HG02885 (cell line): ENCODE data around the gene YAF2.
"Not testable (repeated sequence)": the region's sequence is repeated elsewhere in the genome, so short reads cannot be mapped to it uniquely, and the experiment has no call there.

Source experiments
- ATAC-seq: cut with Tn5 transposase; IDR thresholded peaks from one replicate; pipeline ENCODE4 v1.9.1; 2021; ENCODE audit warnings: mild to moderate bottlenecking; ENCODE audit not compliant: unreplicated experiment, poor library complexity

Gene YAF2

DNA sequence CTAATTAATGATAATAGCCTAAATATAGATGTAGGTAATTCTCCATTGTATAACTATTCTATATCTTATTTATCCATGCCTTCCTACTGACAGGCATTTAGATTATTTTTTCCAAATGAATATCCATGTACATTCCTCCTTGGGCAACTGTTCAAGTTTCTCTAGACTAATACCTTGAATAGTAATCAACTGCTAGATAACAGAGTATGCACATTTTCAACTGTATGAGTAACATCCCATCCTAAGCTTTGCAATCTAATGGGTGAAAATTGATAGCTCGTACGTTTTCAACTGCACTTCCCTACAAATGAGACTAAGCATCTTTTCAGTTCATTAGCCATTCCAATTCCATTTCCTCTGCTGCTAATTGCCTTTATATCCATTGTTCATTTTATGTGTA is 37.0 kb downstream of the YAF2 start:
- ATAC-seq: no peak

DNA sequence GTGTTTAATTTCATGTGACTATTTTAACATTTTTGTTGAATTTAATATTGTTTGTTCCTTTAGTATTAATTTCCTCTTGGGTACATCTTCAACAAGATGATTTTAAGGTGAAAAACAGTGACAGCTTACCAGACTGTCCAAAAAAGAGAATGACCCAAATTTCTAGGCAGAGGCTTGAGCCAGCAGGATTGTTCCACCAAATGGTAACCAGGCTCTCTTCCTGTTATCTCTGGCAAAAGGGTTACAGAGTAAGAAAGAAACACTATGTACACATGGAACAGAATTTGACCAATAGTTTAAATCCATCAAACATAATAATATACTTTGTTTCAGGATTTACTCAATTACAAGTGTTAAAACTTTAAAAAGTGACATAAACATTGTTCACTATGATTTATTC is 39.0 kb downstream of the YAF2 start:
- no peak for ATAC-seq

DNA sequence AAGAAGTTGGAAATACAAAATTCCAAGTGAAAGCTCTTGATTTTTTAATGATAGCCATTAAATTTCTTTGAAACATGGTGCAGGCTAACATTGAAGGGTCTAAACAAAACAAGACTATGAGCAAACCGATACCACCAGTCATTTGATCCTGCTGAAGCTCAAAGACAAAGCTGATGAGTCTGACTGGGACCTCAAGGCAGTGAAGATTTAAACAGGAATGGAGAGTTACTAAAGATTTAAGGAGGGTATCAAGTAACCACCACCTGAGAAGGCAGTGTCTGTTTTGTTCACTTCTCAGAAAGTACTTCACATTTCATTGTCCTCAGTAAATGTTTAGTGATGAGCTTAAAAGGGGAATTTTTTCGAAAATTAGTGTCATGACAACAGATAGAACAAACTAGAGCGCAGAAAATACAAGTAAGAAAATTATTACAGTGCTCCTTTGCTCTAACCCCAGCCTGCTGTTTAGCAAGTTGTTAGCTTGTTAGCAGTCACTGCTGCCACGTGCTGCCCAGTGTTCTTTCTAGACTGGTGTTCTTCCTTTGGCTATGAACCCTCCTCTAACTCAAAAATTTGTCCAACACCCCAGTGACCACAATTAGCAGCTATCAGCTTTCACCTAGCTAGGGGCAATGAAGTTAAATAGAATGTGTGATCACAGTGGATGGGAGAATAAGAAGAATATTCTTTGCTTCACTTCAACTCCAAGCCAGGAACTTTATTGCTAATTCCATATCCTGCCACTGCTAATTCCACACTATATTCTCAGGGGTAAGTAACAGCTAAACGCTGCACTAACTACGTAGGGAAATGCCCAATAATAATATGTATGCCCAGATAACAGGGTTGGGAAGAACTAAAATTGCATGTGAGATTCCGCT is 41.1 kb downstream of the YAF2 start:
- ATAC-seq: no peak

DNA sequence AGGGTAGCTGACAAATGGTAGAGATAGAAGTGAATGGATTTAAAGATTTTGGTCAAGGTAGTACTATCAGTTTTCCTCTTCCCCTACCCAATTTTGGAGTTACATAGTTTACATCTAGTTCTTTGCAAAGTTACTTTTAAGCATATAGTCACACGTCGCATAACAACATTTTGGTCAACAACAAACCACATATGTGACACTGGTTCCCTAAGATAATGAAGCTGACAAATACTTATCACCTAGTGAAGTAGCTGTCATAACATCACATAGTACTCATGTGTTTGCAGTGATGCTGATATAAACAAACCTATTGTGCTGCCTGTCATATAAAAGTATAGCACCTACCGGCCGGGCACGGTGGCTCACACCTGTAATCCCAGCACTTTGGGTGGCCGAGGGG is 45.4 kb downstream of the YAF2 start:
- ATAC-seq: no peak

DNA sequence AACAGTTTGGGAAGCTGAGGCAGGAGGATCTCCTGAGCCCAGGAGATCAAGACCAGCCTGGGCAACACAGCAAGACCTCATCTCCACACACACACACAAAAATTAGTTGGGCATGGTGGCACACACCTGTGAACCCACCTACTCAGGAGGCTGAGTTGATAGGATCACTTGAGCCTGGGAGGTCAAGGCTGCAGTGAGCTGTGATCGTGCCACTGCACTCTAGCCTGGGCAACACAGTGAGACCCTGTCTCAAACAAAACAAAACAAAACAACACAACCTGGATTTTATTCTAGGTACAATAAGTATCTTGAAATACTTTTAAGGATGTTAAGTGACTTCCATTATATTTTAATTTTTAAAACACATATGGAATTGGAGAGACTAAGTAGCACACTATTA is 45.8 kb downstream of the YAF2 start:
- no peak for ATAC-seq

DNA sequence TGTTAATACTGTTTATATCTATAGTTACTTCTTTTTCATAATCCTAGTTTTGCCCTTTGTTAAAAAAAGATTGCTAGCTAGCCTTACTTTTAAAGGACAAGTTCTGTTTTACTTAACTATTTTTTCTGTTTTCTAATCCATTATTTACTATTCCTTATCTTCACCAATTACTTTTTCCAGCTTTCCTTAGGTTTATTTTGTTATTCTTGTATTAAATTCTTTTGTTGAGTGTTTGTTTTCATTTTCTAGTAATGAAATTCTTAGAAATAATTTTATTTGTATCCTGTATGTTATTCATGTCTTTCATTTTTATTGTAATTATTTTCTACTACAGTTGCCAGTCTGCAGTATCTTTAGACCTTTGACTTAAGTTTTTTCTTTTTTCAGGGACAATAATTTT is 47.7 kb downstream of the YAF2 start:
- no peak for ATAC-seq

DNA sequence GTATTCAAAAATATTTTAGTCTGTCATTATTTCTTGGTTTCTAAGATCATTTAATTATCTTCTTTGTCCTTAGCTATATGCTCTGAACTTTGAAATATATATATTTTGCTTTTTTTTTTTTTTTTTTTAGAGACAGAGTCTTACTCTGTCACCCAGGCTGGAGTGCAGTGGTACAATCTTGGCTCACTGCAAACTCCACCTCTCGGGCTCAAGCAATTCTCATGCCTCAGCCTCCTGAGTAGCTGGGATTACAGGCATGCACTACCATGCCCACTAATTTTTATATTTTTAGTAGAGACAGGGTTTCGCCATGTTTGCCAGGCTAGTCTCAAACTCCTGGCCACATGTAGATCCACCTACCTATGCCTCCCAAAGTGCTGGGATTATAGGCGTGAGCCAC is 49.8 kb downstream of the YAF2 start:
- ATAC-seq: not testable (repeated sequence)

DNA sequence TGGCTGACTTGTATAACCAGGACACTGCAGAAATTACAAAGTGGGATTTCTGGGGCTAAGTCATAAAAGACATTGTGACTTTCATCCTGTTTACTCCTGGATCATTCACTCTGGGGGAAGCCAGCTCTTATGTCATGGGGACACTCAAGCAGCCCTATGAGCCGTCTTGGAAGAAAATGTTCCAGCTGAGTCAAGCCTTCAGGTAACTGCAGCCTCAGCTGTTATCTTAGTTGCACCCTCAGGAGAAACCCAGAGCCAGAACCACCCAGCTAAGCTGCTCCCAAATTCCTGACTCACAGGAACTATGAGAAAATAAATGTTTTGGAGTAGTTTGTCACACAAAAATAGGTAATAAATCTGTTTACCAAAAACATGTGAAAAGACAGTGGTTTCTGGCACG is 50.2 kb downstream of the YAF2 start:
- no peak for ATAC-seq

DNA sequence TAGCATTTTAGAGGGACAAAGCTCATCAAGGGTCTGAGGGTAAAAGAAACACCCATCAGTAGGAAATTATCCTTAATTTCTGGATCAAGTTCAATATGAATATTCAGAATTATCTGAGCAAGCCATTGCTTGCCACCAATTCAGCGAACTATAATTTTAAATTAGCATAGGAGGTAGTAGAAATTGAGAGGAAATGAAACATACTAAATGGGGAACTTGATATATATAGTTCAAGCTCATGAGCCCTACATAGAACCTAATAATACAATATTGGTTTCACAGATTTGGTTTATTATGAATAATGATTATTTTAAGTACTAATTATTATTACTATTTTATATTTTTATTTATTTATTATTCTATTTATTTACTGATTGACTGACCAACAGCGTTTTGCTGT is 51.3 kb downstream of the YAF2 start:
- peak; percentile 80 for ATAC-seq

DNA sequence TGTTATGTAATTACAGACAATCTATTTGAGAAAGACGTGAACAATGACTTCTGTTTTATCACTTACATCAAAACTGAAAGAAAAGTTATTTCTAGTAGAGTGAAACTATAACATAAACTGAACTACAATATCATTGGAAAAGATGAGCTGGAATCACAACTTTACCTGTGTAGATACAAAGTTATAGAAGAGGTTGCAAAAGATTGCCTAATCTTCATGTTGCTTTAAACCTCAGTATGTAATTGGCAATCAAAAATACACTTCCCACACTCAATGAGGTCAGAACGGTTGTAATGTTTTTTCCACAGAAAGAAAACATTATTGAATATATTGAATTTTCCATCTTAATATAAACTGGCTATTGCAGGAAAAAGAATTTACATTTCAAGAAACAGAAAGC is 55.7 kb downstream of the YAF2 start:
- ATAC-seq: no peak

DNA sequence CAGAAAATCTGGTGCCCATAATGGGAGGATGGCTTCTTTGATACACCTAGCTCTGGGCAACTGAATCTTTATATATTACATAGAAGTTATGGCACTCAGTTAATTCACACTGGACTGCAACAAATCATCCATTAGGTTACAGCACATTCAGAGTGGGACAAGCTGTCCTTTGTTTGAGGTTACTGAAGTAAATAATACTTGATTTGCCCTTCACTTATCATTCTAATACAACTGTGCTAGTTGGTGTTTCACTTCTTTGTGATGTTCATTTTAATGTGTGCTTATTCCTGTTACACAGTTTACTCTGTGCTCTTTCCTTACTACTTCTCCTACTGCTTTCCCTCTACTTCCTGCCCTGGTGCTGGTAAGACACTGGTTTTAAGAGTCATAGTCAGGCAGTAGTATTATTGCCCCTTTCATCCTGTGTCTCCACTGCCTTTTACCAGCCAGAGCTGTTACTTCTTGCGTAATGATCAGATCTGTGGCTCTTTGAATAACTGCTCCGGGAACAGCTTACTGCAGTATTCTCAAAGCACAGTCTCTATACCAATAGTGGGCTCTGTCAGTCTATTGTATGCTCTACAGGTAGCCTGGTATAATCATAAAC is 57.0 kb downstream of the YAF2 start:
- ATAC-seq: no peak

DNA sequence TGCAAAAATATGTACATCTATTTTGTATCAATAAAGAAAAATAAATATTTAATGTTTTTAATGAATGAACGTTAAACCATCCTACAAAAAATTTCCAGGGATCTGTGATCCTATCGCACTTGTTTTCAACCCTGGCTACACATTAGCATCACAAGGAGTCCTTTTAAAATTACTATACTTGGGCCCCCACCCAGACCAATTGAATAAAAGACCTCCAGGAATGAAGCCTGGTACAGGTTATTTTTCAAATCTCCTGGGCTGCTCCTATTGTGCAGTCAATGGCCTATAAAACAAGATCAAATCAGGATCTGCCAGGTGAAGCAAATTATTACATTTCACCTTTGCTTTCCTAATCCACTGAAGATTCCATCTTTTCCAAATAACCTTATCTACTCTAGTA is 59.9 kb downstream of the YAF2 start:
- no peak for ATAC-seq

DNA sequence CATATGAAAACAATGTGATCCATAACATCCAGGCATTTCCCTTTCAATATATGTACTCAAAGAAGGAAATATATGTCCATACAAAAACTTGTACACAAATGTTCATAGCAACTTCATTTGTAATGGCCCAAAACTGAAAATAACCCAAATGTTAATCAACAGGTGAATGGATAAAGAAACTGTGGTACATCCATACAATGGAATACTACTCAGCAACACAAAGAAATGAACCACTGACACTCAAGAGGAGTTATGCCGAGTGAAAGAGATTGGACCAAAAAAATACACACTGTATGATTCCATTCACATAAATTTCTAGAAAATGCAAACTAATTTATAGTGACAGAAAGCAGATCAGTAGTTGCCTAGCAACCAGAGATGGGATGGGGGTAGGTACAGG is 63.1 kb downstream of the YAF2 start:
- ATAC-seq: no peak

DNA sequence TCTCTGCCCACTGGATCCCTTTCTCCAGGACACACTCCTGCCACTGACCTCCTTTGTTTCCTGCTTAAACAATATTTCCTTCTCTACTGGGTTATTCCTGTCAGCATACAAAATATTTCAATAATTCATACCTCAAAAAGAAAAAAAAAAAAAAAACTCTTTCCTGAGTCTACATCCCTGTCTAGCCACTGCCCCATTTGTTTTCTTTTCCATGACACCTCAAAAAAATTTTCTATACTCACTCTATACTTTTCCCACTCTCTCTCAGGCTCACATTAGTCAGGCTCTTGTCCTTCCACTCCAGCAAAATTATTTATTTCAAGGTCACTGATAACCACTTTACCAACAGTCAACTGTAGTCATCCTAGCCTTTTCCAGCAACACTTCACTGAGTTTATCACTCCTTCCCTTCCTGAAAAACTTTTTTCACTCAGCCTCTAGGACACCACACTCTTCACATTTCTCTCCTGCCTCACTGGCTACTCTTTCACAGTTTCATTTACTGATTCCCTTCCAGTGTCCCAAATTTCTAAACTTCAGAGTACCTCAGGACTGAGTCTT is 64.0 kb downstream of the YAF2 start:
- no peak for ATAC-seq

DNA sequence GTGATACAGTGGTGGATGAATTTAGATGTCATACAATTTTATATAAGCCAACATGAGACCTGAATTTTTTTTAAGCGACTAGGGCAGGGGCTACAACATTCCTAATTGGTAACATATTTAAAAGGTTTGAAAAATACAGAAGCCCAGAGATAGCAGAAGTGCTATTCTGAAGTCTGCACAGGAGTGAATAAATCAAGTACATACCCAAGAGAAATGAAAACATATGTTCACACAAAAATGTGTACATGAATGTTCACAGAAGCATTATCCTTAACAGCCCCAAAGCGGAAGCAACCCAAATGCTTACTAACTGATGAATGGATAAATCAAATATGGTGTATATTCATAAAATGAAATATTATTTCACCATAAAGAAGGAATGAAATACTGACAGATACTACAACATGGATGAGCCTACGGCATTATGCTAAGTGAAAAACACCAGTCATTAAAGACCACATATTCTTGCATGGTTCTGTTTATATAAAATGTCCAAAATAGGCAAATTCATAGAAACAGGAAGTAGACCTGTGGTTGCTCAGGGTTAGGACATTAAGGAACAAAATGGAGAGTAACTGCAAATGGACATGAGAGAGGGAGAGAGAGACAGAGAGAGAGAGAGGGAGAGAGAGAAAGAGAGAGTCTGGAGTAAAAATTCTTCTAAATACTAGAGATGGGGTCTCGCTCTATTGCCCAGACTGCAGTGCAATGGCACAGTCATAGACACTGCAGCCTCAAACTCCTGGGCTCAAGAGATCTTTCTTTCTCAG is 65.4 kb downstream of the YAF2 start:
- ATAC-seq: no peak

DNA sequence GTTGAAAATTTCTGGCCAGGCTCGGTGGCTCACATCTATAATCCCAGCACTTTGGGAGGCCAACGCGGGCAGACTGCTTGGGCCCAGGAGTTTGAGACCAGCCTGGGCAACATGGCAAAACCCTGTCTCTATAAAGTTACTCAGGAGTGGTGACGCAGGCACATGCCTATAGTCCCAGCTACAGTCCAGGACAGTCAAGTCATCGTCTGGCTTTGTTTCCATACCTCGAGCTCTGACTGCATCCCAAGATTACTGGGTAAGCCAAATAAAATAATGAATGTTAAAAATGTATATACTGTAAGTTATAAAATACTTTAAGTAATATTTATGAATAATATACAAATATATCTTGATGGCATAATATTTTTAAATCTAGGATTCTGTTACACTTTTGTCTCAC is 70.3 kb downstream of the YAF2 start:
- ATAC-seq: no peak

DNA sequence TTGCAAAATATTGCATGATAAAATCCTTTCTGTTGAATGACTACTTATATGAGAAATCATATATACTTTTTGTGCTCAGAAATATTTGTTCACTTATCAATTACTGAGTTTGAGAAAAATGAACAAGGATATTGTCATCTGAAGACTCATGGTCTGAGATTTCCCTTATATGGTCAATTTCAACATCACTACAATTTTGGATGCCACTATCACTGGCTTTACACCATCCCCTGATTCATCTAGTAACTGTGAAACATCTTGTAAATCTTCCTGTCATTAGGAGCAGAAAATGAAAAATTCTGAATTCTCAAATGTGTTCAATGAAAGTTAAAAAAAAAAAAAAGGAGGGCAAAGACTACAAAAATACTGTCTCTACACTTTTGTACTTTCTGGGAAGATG is 71.5 kb downstream of the YAF2 start:
- ATAC-seq: no peak

DNA sequence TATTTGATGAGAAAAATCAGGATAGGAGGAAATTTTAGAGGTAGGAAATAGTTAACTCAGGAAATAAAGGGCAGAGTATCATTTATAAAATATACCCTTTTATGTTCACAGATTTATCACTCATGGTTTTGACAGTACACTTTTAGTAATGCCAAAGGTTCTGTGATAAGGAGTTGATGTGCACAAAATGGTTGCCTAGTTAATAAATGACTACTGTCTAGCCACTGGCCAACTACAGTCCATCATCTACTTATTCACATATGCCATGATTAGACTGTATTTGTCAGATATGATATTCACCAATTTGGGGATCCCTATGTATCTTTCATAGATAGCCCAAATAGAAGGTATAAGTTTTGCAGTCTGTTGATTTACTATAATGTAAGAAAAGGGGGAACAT is 74.1 kb downstream of the YAF2 start:
- ATAC-seq: no peak

DNA sequence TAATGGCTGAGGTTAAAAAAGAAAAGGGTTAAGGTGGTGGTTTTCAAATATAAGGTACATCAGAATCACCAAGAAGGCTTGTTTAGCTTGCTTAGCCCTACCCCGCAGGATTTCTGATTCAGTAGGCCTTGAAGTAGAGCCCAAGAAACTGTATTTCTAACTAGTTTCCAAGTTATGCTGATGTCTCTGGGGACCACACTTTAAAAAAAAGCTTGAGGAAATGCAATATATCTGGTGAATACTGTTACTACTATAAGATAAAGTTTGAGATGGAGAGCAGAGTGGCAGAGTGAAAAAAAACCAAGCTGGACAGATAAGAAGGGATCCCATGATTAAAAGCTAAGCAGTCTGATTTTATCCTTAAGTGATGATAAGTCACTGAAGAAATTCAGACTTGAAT is 75.1 kb downstream of the YAF2 start:
- ATAC-seq: no peak

DNA sequence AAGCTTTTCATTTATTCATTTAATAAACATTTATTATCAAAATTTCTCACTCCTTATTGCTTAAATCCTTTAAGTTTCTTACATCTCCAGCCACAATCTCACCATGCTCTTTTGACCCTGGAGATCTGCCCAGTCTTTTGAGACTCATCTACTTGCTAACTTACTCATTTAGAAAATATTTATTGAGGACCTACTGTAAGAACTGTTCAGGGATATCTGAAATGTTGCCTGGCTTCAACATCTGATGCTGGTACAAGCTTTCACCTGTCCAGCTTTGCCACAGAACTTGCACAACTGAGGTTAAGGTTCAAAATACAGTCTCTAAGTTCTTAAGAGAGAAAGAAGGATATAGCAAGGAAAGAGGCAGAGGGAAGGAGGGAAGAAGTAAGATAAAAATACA is 75.9 kb downstream of the YAF2 start:
- no peak for ATAC-seq

DNA sequence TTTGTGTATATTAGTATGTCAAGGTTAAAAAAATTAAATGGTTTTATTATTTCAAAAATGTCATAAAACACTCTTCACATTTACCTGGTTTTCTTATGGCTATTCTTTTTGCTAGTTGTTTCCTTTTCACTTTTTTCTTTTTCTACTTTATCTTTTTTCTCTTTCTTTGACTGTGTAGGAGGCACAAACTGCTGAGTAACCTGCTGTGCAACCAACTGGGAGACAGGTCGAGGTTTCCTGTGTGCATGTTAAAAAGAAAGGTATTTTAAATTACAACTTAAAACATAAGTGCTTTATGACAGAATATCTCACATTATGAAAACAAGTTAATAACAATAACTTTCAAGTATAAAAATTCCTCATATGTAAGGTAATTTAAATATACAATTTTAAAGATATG is 76.5 kb downstream of the YAF2 start:
- no peak for ATAC-seq
